Endodermal cell (in vitro differentiated cells): ENCODE measurements around the gene ABCA13. TPM values are rescaled to one million over a fixed set of nuclear protein-coding genes. Genes with fewer than 3 reads are reported as not detected.

Source experiments
- DNase-seq: peaks from one replicate; pipeline ENCODE4 v3.0.0-alpha.2; 2017
- H3K27ac ChIP-seq: 2 replicates; pipeline ENCODE4 v1.5.1; 2013; ENCODE audit warnings: mild to moderate bottlenecking, low read depth, low read length, moderate library complexity
- H3K27me3 ChIP-seq: 2 replicates; pipeline ENCODE4 v1.6.1; 2013; ENCODE audit warnings: mild to moderate bottlenecking, low read length, moderate library complexity; ENCODE audit not compliant: insufficient read depth, control insufficient read depth, poor library complexity, severe bottlenecking
- H3K36me3 ChIP-seq: 2 replicates; pipeline ENCODE4 v1.7.0; 2013; ENCODE audit warnings: mild to moderate bottlenecking, low read length, moderate library complexity; ENCODE audit not compliant: control insufficient read depth, insufficient read depth
- H3K4me1 ChIP-seq: one replicate; pipeline ENCODE4 v1.7.0; 2013; ENCODE audit warnings: low read length; ENCODE audit not compliant: control insufficient read depth, insufficient read depth
- H3K4me3 ChIP-seq: 2 replicates; pipeline ENCODE4 v1.5.1; 2013; ENCODE audit warnings: mild to moderate bottlenecking, low read length, moderate library complexity
- H3K9ac ChIP-seq: 2 replicates; pipeline ENCODE4 v1.6.1; 2013; ENCODE audit warnings: mild to moderate bottlenecking, low read length, moderate library complexity; ENCODE audit not compliant: poor library complexity, severe bottlenecking; ENCODE audit errors: extremely low read depth
- H3K9me3 ChIP-seq: 2 replicates; pipeline ENCODE4 v1.6.1; 2013; ENCODE audit warnings: mild to moderate bottlenecking, low read length, moderate library complexity; ENCODE audit not compliant: control insufficient read depth
- H3K27ac Mint-ChIP-seq: 2 replicates; pipeline ENCODE4 v1.8.0; 2020; ENCODE audit warnings: mixed read lengths
- H3K27me3 Mint-ChIP-seq: 2 replicates; pipeline ENCODE4 v1.8.0; 2021; ENCODE audit warnings: mild to moderate bottlenecking, mixed read lengths; ENCODE audit not compliant: insufficient read depth
- H3K36me3 Mint-ChIP-seq: 2 replicates; pipeline ENCODE4 v1.8.0; 2020; ENCODE audit warnings: low read depth, mixed read lengths
- H3K4me1 Mint-ChIP-seq: 2 replicates; pipeline ENCODE4 v1.8.0; 2020; ENCODE audit warnings: mixed read lengths
- H3K4me3 Mint-ChIP-seq: 2 replicates; pipeline ENCODE4 v1.8.0; 2020; ENCODE audit warnings: mild to moderate bottlenecking, moderate library complexity, mixed read lengths
- H3K9me3 Mint-ChIP-seq: 2 replicates; pipeline ENCODE4 v1.8.0; 2020; ENCODE audit warnings: mild to moderate bottlenecking, mixed read lengths
- WGBS, 2 experiments: methylation state at CpG; one replicate each; pipeline versions ENCODE4 v1.1.5 to v1.1.7; 2013; ENCODE audit warnings: missing lambda C conversion rate in 2 of 2, mixed read lengths in 1 of 2; ENCODE audit not compliant: insufficient coverage in 1 of 2, insufficient read length in 1 of 2; 5-methylcytosine and 5-hydroxymethylcytosine counted together
- total RNA-seq, 2 donors: library from RNA; stranded (reverse); fragmentation: NEBNext Ultra II Directional in 1 of 2; extraction: Animal tissue kit (Norgen Biotek cat#: 25700) in 1 of 2; gene quantifications; 2 replicates in 1 of 2; 3 replicates in 1 of 2; pipeline ENCODE4 v1.2.1, GENCODE V29; 2021
- TF ChIP-seq, protein P1 (sequence below): fragments of 200-600 bp; sonication (generic); conservative IDR thresholded peaks from 2 replicates; pipeline ENCODE4 v1.5.0; 2021; ENCODE audit warnings: antibody characterized with exemption, mild to moderate bottlenecking

The ABCA13 gene
- total RNA-seq, 2 donors from 2014 or later: 0.04 to 0.11 TPM

DNA sequence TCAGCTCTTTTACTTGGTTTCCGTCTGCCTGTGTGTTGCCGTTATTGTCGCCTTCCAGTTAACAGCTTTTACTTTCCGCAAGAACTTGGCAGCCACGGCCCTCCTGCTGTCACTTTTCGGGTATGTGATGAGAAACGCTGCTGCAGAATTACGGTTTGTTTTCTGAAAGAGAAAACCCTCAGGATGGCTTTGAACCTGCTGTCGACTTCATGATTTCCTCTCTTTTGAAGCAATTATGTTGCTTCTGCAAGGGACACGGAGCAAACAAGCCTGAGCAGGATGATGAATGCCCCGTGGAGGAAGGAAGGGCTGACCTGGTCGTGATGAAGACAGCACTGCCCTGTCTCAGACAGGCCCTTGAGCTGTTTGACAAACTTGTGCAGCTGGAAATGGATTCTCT lies 339.8 kb downstream of the ABCA13 start:
- no peak overlapping the region for H3K4me3 Mint-ChIP-seq
- Histone ChIP-seq H3K4me1 (peaks cover 9% of the 10 kb centered on the region), H3K4me3 (no peak overlapping the region), H3K9ac (no peak overlapping the region), H3K9me3 (no peaks in the 10 kb centered on the region), H3K27me3 (no peaks in the 10 kb centered on the region), H3K36me3 (no peaks in the 10 kb centered on the region), H3K27ac (peak overlapping the region; percentile 45)
- no peak overlapping the region for H3K27ac Mint-ChIP-seq
- H3K4me1 Mint-ChIP-seq: peaks cover 14% of the 10 kb centered on the region
- TF ChIP-seq, protein P1, sequence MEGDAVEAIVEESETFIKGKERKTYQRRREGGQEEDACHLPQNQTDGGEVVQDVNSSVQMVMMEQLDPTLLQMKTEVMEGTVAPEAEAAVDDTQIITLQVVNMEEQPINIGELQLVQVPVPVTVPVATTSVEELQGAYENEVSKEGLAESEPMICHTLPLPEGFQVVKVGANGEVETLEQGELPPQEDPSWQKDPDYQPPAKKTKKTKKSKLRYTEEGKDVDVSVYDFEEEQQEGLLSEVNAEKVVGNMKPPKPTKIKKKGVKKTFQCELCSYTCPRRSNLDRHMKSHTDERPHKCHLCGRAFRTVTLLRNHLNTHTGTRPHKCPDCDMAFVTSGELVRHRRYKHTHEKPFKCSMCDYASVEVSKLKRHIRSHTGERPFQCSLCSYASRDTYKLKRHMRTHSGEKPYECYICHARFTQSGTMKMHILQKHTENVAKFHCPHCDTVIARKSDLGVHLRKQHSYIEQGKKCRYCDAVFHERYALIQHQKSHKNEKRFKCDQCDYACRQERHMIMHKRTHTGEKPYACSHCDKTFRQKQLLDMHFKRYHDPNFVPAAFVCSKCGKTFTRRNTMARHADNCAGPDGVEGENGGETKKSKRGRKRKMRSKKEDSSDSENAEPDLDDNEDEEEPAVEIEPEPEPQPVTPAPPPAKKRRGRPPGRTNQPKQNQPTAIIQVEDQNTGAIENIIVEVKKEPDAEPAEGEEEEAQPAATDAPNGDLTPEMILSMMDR: no peak
- no peaks in the 10 kb centered on the region for H3K36me3 Mint-ChIP-seq
- DNase-seq: no peak
- H3K9me3 Mint-ChIP-seq: no peaks in the 10 kb centered on the region
- 74 to 84% methylated on average over 12 of the region's 12 CpGs for WGBS, 2 experiments
- no peaks in the 10 kb centered on the region for H3K27me3 Mint-ChIP-seq

- Histone ChIP-seq H3K36me3 (no peaks in the 10 kb centered on the region), H3K9me3 (no peaks in the 10 kb centered on the region), H3K27me3 (no peaks in the 10 kb centered on the region), H3K27ac (no peak overlapping the region), H3K4me3 (no peak overlapping the region), H3K4me1 (peaks cover 9% of the 10 kb centered on the region), H3K9ac (no peak overlapping the region)
- Mint-ChIP-seq H3K4me3 (no peak overlapping the region), H3K4me1 (peaks cover 14% of the 10 kb centered on the region), H3K9me3 (no peaks in the 10 kb centered on the region), H3K36me3 (no peaks in the 10 kb centered on the region), H3K27me3 (no peaks in the 10 kb centered on the region), H3K27ac (no peak overlapping the region)
- WGBS, 2 experiments: 70 to 98% methylated on average over 4 to 6 of the region's 6 CpGs
- DNase-seq: peak; percentile 65
- TF ChIP-seq, protein P1: no peak
Measured at GRCh38 chr7:48512892-48513291, 341.6 kb downstream of the ABCA13 start.

DNA sequence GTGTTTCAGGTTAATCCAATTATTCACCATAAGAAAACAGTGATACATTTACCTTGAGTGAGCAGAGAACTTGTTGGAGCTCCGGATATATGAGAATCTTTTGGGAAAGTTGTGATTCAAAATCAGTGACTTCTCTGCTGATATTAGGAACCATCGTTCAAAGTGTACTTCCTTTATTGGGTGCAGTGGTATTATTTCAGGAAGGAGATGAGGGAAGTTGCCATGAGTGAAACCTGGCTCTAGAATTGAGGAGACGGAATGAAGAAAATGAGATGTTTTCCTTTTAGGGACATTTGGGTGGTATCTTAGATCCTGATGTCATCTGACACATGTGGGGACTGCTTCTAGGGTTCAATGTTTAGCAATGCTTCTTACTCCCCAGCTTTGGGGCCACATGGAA lies 343.9 kb downstream of the ABCA13 start:
- H3K36me3 Mint-ChIP-seq: no peaks in the 10 kb centered on the region
- 91 to 92% methylated on average over 3 of the region's 3 CpGs for WGBS, 2 experiments
- TF ChIP-seq, protein P1: no peak
- H3K27me3 Mint-ChIP-seq: no peaks in the 10 kb centered on the region
- no peak overlapping the region for H3K27ac ChIP-seq
- H3K4me3 ChIP-seq: no peak overlapping the region
- H3K9ac ChIP-seq: no peak overlapping the region
- no peak for DNase-seq
- H3K9me3 ChIP-seq: no peaks in the 10 kb centered on the region
- H3K27ac Mint-ChIP-seq: no peak overlapping the region
- no peak overlapping the region for H3K4me3 Mint-ChIP-seq
- H3K9me3 Mint-ChIP-seq: no peaks in the 10 kb centered on the region
- H3K4me1 ChIP-seq: peaks cover 9% of the 10 kb centered on the region
- H3K27me3 ChIP-seq: no peaks in the 10 kb centered on the region
- peaks cover 14% of the 10 kb centered on the region for H3K4me1 Mint-ChIP-seq
- H3K36me3 ChIP-seq: no peaks in the 10 kb centered on the region
